DOHH2 (cell line): Measurements from ENCODE around the gene OSBPL3.

ENCODE experiments used
- H3F3A ChIP-seq: fragments of 200-600 bp; sonication (generic), shearing (Covaris generic); 2 replicates; pipeline ENCODE4 v1.6.0; 2016; ENCODE audit warnings: antibody characterized with exemption, mild to moderate bottlenecking; ENCODE audit not compliant: control insufficient read depth, insufficient read depth
- H3K27ac ChIP-seq: fragments of 200-600 bp; sonication (generic); 2 replicates; pipeline ENCODE4 v1.5.1; 2014; ENCODE audit warnings: low read depth, mild to moderate bottlenecking, low read length, moderate library complexity
- H3K27me3 ChIP-seq: fragments of 200-600 bp; sonication (generic); 2 replicates; pipeline ENCODE4 v1.6.1; 2014; ENCODE audit warnings: mild to moderate bottlenecking, low read length, mixed read lengths; ENCODE audit not compliant: control insufficient read depth
- H3K36me3 ChIP-seq: fragments of 200-600 bp; sonication (generic); 2 replicates; pipeline ENCODE4 v1.6.1; 2014; ENCODE audit warnings: mild to moderate bottlenecking, low read length, moderate library complexity, mixed read lengths; ENCODE audit not compliant: control insufficient read depth
- H3K4me1 ChIP-seq: fragments of 200-600 bp; sonication (generic); 2 replicates; pipeline ENCODE4 v1.6.1; 2014; ENCODE audit warnings: mild to moderate bottlenecking, low read length, mixed read lengths; ENCODE audit not compliant: control insufficient read depth
- H3K4me2 ChIP-seq: fragments of 200-600 bp; sonication (generic); 2 replicates; pipeline ENCODE4 v1.6.0; 2014; ENCODE audit warnings: mild to moderate bottlenecking, low read length, moderate library complexity
- H3K4me3 ChIP-seq: fragments of 200-600 bp; sonication (generic); 2 replicates; pipeline ENCODE4 v1.5.1; 2014; ENCODE audit warnings: mild to moderate bottlenecking, low read length, mixed read lengths
- H3K79me2 ChIP-seq: fragments of 200-600 bp; sonication (generic); 2 replicates; pipeline ENCODE4 v1.6.1; 2014; ENCODE audit warnings: mild to moderate bottlenecking, low read length, mixed read lengths; ENCODE audit not compliant: control insufficient read depth
- H3K9me2 ChIP-seq: fragments of 200-600 bp; sonication (generic); replicated peaks from 2 replicates; pipeline ENCODE4 v1.6.1; 2014; ENCODE audit warnings: mild to moderate bottlenecking, low read length, mixed read lengths; ENCODE audit not compliant: control insufficient read depth
- H3K9me3 ChIP-seq: fragments of 200-600 bp; sonication (generic); 2 replicates; pipeline ENCODE4 v1.6.1; 2014; ENCODE audit warnings: antibody characterized with exemption, low read length, mixed read lengths; ENCODE audit not compliant: control insufficient read depth, insufficient read depth
- H4K20me1 ChIP-seq: fragments of 200-600 bp; sonication (generic); 2 replicates; pipeline ENCODE4 v1.6.0; 2014; ENCODE audit warnings: low read depth, mild to moderate bottlenecking, antibody characterized with exemption, low read length, moderate library complexity; ENCODE audit not compliant: control insufficient read depth, insufficient read depth
- EZH2phosphoT487 ChIP-seq: fragments of 200-600 bp; sonication (generic); IDR thresholded peaks from 2 replicates; pipeline ENCODE4 v1.6.1; 2017; ENCODE audit warnings: borderline replicate concordance, mild to moderate bottlenecking, antibody characterized with exemption, low read length, moderate library complexity, mixed read lengths
- TF ChIP-seq, protein P1 (sequence below): fragments of 200-600 bp; sonication (generic); IDR thresholded peaks from one replicate; pipeline ENCODE4 v1.5.1; 2014; ENCODE audit warnings: antibody characterized with exemption, mild to moderate bottlenecking, low read depth, low read length; ENCODE audit not compliant: poor library complexity, severe bottlenecking

Gene OSBPL3

DNA sequence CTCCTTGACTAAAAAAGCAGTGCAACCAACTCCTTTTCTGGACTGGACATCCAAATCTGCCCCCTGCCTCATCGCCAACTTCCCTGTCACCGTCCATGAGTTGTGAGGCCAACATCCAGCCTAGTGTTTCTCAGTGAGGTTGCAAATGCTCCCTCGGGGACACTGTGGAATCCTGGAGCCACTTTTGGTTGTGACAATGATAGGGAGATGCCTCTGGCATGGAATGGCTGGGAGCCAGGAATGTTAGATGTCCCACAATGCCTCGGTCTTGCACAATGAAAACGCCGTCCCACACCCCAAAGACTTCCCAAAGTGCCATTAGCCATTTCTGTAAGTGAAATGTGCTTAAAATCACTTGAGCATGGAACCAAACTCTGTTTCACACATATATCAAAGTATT lies 105.2 kb downstream of the OSBPL3 start:
- H3K9me3 ChIP-seq: no peaks in the 10 kb centered on the region
- H3K9me2 ChIP-seq: no peaks in the 10 kb centered on the region
- peaks cover 41% of the 10 kb centered on the region for H3K36me3 ChIP-seq
- TF ChIP-seq EZH2phosphoT487: no peak
- TF ChIP-seq, protein P1, sequence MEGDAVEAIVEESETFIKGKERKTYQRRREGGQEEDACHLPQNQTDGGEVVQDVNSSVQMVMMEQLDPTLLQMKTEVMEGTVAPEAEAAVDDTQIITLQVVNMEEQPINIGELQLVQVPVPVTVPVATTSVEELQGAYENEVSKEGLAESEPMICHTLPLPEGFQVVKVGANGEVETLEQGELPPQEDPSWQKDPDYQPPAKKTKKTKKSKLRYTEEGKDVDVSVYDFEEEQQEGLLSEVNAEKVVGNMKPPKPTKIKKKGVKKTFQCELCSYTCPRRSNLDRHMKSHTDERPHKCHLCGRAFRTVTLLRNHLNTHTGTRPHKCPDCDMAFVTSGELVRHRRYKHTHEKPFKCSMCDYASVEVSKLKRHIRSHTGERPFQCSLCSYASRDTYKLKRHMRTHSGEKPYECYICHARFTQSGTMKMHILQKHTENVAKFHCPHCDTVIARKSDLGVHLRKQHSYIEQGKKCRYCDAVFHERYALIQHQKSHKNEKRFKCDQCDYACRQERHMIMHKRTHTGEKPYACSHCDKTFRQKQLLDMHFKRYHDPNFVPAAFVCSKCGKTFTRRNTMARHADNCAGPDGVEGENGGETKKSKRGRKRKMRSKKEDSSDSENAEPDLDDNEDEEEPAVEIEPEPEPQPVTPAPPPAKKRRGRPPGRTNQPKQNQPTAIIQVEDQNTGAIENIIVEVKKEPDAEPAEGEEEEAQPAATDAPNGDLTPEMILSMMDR: no peak
- H4K20me1 ChIP-seq: no peaks in the 10 kb centered on the region
- H3K27me3 ChIP-seq: no peaks in the 10 kb centered on the region
- H3F3A ChIP-seq: peaks cover 24% of the 10 kb centered on the region
- 0 out of 2 replicates have a peak overlapping the region, but pooled peaks have one; percentile 0 for H3K4me3 ChIP-seq
- H3K4me2 ChIP-seq: peak overlapping the region; percentile 31
- peaks cover 40% of the 10 kb centered on the region for H3K79me2 ChIP-seq
- no peak overlapping the region for H3K27ac ChIP-seq
- H3K4me1 ChIP-seq: peaks cover 87% of the 10 kb centered on the region

DNA sequence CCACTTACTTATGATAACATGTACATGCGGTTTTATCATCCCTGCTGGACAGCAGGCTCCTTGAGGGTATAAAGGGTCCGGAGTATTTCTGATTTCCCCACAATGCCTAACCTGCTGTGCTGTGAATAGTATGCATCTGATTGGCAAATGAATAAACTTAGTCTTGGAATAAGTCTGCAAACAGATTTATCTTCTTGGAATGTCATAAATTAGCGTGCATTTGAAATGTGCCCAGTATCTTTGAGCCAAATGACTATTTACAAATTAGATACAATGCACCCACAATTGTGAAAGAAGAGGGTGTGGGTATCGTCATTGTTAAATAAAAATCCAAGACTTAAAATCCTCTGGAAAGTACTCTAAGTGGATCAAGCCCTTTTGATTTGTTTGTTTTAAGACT lies 106.0 kb downstream of the OSBPL3 start:
- Histone ChIP-seq H3K9me2 (no peaks in the 10 kb centered on the region), H3K27me3 (no peaks in the 10 kb centered on the region), H3K4me3 (no peak overlapping the region), H3F3A (peaks cover 18% of the 10 kb centered on the region), H3K36me3 (peaks cover 47% of the 10 kb centered on the region), H3K9me3 (no peaks in the 10 kb centered on the region), H3K4me1 (peaks cover 78% of the 10 kb centered on the region), H3K27ac (no peak overlapping the region), H3K4me2 (no peak overlapping the region), H3K79me2 (peaks cover 32% of the 10 kb centered on the region), H4K20me1 (no peaks in the 10 kb centered on the region)
- TF ChIP-seq, protein P1: no peak
- TF ChIP-seq EZH2phosphoT487: no peak

DNA sequence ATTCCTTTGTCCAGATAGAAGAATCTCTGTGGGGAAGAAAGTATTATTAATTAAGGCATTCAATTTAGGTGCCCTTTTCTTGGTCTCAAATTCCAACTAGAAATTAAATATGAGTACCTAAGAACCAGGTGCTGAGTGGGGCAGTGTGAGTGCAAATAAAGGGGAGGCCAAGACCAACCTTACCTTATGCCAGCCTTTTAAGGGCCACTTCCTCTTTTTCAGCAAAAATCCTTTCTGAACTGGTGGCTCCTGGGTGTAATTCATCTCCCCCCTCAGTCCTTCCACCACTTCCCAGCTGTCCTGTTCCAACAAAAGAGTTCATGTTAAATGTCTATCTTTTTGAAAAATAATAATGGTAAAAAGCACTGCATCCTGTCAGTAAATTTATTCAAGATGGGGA lies 108.2 kb downstream of the OSBPL3 start:
- Histone ChIP-seq H3K9me2 (no peaks in the 10 kb centered on the region), H3K9me3 (no peaks in the 10 kb centered on the region), H3K27ac (no peak overlapping the region; the same call in 1 of the 2 replicates), H3K27me3 (no peaks in the 10 kb centered on the region), H4K20me1 (no peaks in the 10 kb centered on the region), H3K36me3 (peaks cover 49% of the 10 kb centered on the region), H3F3A (peaks cover under 1% of the 10 kb centered on the region; the same call in 1 of the 2 replicates), H3K4me1 (peaks cover 56% of the 10 kb centered on the region), H3K79me2 (peaks cover 20% of the 10 kb centered on the region), H3K4me3 (peak overlapping the region; percentile 18; the same call in 1 of the 2 replicates), H3K4me2 (peak overlapping the region; percentile 32)
- TF ChIP-seq EZH2phosphoT487: no peak

DNA sequence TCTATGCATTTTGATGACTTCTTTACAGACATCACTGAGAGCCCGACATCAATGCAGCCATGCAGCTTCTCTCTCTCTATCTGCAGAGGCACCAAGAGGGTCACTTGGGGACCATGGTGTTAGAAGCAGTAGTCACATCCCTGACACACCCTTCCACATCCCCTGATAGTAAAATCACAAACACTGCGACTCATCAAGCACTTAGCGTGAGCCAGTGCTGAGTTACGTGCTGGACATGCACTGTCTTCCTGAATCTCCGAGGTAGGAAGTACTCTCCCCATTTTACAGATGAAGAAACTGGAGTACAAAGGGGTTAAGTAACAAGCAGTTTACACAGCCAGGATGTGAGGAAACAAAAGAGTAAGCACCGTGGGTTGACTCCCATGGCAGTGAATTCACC lies 109.2 kb downstream of the OSBPL3 start:
- no peak overlapping the region for H3K27ac ChIP-seq
- H3K9me3 ChIP-seq: no peaks in the 10 kb centered on the region
- H4K20me1 ChIP-seq: no peaks in the 10 kb centered on the region
- H3K79me2 ChIP-seq: peaks cover 14% of the 10 kb centered on the region
- TF ChIP-seq, protein P1: no peak
- no peak for TF ChIP-seq EZH2phosphoT487
- peaks cover 59% of the 10 kb centered on the region for H3K36me3 ChIP-seq
- H3K4me2 ChIP-seq: no peak overlapping the region
- no peaks in the 10 kb centered on the region for H3K9me2 ChIP-seq
- H3K4me1 ChIP-seq: peaks cover 46% of the 10 kb centered on the region
- no peaks in the 10 kb centered on the region for H3F3A ChIP-seq
- no peaks in the 10 kb centered on the region for H3K27me3 ChIP-seq
- H3K4me3 ChIP-seq: no peak overlapping the region
